ENCODE results near the gene KRTAP15-1.

- TF ChIP-seq CTCF (tag by site-specific recombination; IDR thresholded peaks at IDR 0.05) (no peak), KLF1 (tag by site-specific recombination; IDR thresholded peaks at IDR 0.05) (no peak)
Measured at GRCh38 chr21:30415993-30416392, 24.1 kb upstream of the KRTAP15-1 start.

All from HEK293 (cell line).